Tibial nerve (tissue), 4 donors: Measurements from ENCODE around the gene IFIT1B. TPM values are rescaled to one million over a fixed set of nuclear protein-coding genes. Genes with fewer than 3 reads are reported as not detected.

Experiments used
- DNase-seq, 2 donors: peaks; one replicate each; pipeline ENCODE4 v3.0.0-alpha.2; 2019; ENCODE audit warnings: low spot score in 2 of 2
- H3K27ac ChIP-seq, 4 donors: fragments of 200-600 bp; sonication (generic) in 3 of 4; one replicate each; pipeline ENCODE4 v1.5.1; 2017 to 2019; ENCODE audit warnings: mild to moderate bottlenecking in 1 of 4
- H3K27me3 ChIP-seq, 2 donors: fragments of 200-600 bp; sonication (generic) in 1 of 2; one replicate each; pipeline versions ENCODE4 v1.5.1 to v1.6.0; 2017 to 2019
- H3K36me3 ChIP-seq, 3 donors: fragments of 200-600 bp; sonication (generic); one replicate each; pipeline ENCODE4 v1.5.1; 2018 to 2019
- H3K4me1 ChIP-seq, 4 donors: fragments of 200-600 bp; sonication (generic) in 3 of 4; one replicate each; pipeline ENCODE4 v1.5.1; 2017 to 2019
- H3K4me3 ChIP-seq, 4 donors: fragments of 200-600 bp; sonication (generic) in 3 of 4; one replicate each; pipeline ENCODE4 v1.5.1; 2017 to 2019; ENCODE audit warnings: mild to moderate bottlenecking in 1 of 4, moderate library complexity in 1 of 4
- H3K9me3 ChIP-seq, 4 donors: fragments of 200-600 bp; sonication (generic) in 3 of 4; one replicate each; pipeline ENCODE4 v1.5.1; 2017 to 2019
- CTCF ChIP-seq, 5 experiments: fragments of 200-600 bp in 3 of 5; fragments of 450-650 bp in 2 of 5; sonication (generic) in 3 of 5; IDR thresholded peaks; one replicate each; pipeline ENCODE4 v1.5.1; 2016 to 2019; ENCODE audit warnings: antibody characterized with exemption in 5 of 5, mild to moderate bottlenecking in 3 of 5, moderate library complexity in 2 of 5
- EP300 ChIP-seq, 2 donors: sonication (generic); formaldehyde crosslinking; IDR thresholded peaks; one replicate each; pipeline ENCODE4 v1.6.1; 2017; ENCODE audit warnings: antibody characterized with exemption in 2 of 2, mild to moderate bottlenecking in 1 of 2
- POLR2A ChIP-seq, 2 donors: fragments of 450-650 bp; IDR thresholded peaks; one replicate each; pipeline ENCODE4 v1.6.1; 2017; ENCODE audit warnings: antibody characterized with exemption in 2 of 2, mild to moderate bottlenecking in 2 of 2, moderate library complexity in 2 of 2
- WGBS, 2 donors: methylation state at CpG; one replicate each; pipeline ENCODE4 v1.1.5; 2018; 5-methylcytosine and 5-hydroxymethylcytosine counted together
- total RNA-seq, 4 donors: library from RNA; depleted of rRNA; stranded (reverse); fragments of >200 nt; gene quantifications; one replicate each; pipeline ENCODE4 v1.1.0, GENCODE V29; 2016

The IFIT1B gene
- total RNA-seq, 4 donors from 2014 or later, result not detected

- peak in 1 of 2 donors; percentile 73 for DNase-seq
- WGBS, 2 donors, result 1 to 2% methylated on average over 8 of the region's 8 CpGs
Observed at GRCh38 chr10:89391907-89392756, 14.3 kb downstream of the IFIT1B start, which contains the start of gene IFIT1. Gene IFIT1, plus strand, starts transcription at chr10:89392623. Its CDS starts 90 bp downstream, at chr10:89392713.

GRCh38 chr10:89392974-89393373 is 15.1 kb downstream of the IFIT1B start:
- peak overlapping the region; percentile 38 to 93 (median 82) for H3K27ac ChIP-seq
- TF ChIP-seq CTCF (IDR thresholded peaks at IDR 0.05) (no peak), EP300 (IDR thresholded peaks at IDR 0.05) (peak in 1 of 2 donors; percentile 62), POLR2A (IDR thresholded peaks at IDR 0.05) (no peak)
- peak overlapping the region; percentile 33 to 68 (median 48) for H3K4me3 ChIP-seq
- DNase-seq, result peak in 1 of 2 donors; percentile 53
- 10 to 11% methylated on average over 2 of the region's 2 CpGs for WGBS, 2 donors
- H3K36me3 ChIP-seq, result peaks cover 0 to 10% (median 0%) of the 10 kb centered on the region in 3 donors
- peaks cover 0 to 60% (median 16%) of the 10 kb centered on the region in 4 donors for H3K4me1 ChIP-seq
- peaks cover 0 to 6% (median 0%) of the 10 kb centered on the region in 4 donors for H3K9me3 ChIP-seq
- no peaks in the 10 kb centered on the region for H3K27me3 ChIP-seq

More at GRCh38 chr10:89391907-89392756, 14.3 kb downstream of the IFIT1B start, which contains the start of gene IFIT1:
- peaks cover 0 to 56% (median 16%) of the 10 kb centered on the region in 4 donors for H3K4me1 ChIP-seq
- no peaks in the 10 kb centered on the region for H3K9me3 ChIP-seq
- H3K4me3 ChIP-seq, result peak within 1 kb of the TSS; percentile 33 to 68 (median 48)
- peak within 1 kb of the TSS; percentile 65 to 93 (median 82) for H3K27ac ChIP-seq
- no peak for TF ChIP-seq CTCF (IDR thresholded peaks at IDR 0.05)
- TF ChIP-seq EP300 (IDR thresholded peaks at IDR 0.05), result peak in 1 of 2 donors; percentile 90
- peak in 1 of 2 donors; percentile 60 for TF ChIP-seq POLR2A (IDR thresholded peaks at IDR 0.05)
- H3K36me3 ChIP-seq, result peaks cover 0 to 10% (median 0%) of the 10 kb centered on the region in 3 donors
- H3K27me3 ChIP-seq, result no peaks in the 10 kb centered on the region

GRCh38 chr10:89393898-89394297 is 16.0 kb downstream of the IFIT1B start:
- DNase-seq, result no peak
- Histone ChIP-seq H3K9me3 (peaks cover 0 to 7% (median 0%) of the 10 kb centered on the region in 4 donors), H3K4me1 (peaks cover 0 to 63% (median 16%) of the 10 kb centered on the region in 4 donors), H3K36me3 (peaks cover 0 to 10% (median 0%) of the 10 kb centered on the region in 3 donors), H3K27me3 (no peaks in the 10 kb centered on the region), H3K4me3 (peak overlapping the region in 2 of 4 donors; percentile 41 to 68), H3K27ac (peak overlapping the region; percentile 38 to 93 (median 82))
- 19 to 21% methylated on average over 3 of the region's 3 CpGs for WGBS, 2 donors
- TF ChIP-seq CTCF (IDR thresholded peaks at IDR 0.05) (no peak), EP300 (IDR thresholded peaks at IDR 0.05) (no peak), POLR2A (IDR thresholded peaks at IDR 0.05) (no peak)

- peaks cover 0 to 57% (median 16%) of the 10 kb centered on the region in 4 donors for H3K4me1 ChIP-seq
Observed at GRCh38 chr10:89395141-89395540, 17.3 kb downstream of the IFIT1B start.

More at GRCh38 chr10:89395141-89395540, 17.3 kb downstream of the IFIT1B start:
- peak overlapping the region in 1 of 4 donors; percentile 93 for H3K27ac ChIP-seq
- peaks cover 0 to 12% (median 0%) of the 10 kb centered on the region in 4 donors for H3K9me3 ChIP-seq
- no peak for DNase-seq
- TF ChIP-seq CTCF (IDR thresholded peaks at IDR 0.05) (no peak), POLR2A (IDR thresholded peaks at IDR 0.05) (no peak), EP300 (IDR thresholded peaks at IDR 0.05) (no peak)
- no peak overlapping the region for H3K4me3 ChIP-seq
- WGBS, 2 donors, result 90 to 95% methylated on average over 2 of the region's 2 CpGs
- H3K27me3 ChIP-seq, result no peaks in the 10 kb centered on the region
- H3K36me3 ChIP-seq, result peaks cover 0 to 15% (median 0%) of the 10 kb centered on the region in 3 donors
